IMR-90 (cell line): Measurements from ENCODE around the gene H1-8. TPM values are rescaled to one million over a fixed set of nuclear protein-coding genes. Genes with fewer than 3 reads are reported as not detected.

Experiments used
- ATAC-seq: fragments of 200-7000 bp; cut with Tn5 transposase; 2 replicates; pipeline ENCODE4 v1.9.1; 2020; ENCODE audit warnings: low read depth, mild to moderate bottlenecking, moderate library complexity
- BruUV-seq: library from RNA; stranded (reverse); fragments of 400-500 nt; replicated peaks from 2 replicates; lab custom pipeline; 2021; lab: Mats Ljungman, UMichigan
- CTCF ChIA-PET: fragments of 300-600 bp; formaldehyde crosslinking; extraction: SDS; loops from one replicate; lab custom pipeline; 2021; ENCODE audit warnings: antibody characterized with exemption; lab: Yijun Ruan, JAX
- POLR2A ChIA-PET: fragments of 300-600 bp; sonication (Branson Sonifier 250); formaldehyde crosslinking; loops from one replicate; lab custom pipeline; 2022; ENCODE audit warnings: antibody characterized with exemption; ENCODE audit not compliant: unreplicated experiment; lab: Charles Lee
- DNase-seq: peaks from one replicate; pipeline ENCODE4 v3.0.0; 2013
- H2AFZ ChIP-seq: replicated peaks from 2 replicates; pipeline ENCODE3; 2013; ENCODE audit warnings: low read length, mild to moderate bottlenecking; ENCODE audit not compliant: poor library complexity
- H2AK5ac ChIP-seq: 2 replicates; pipeline ENCODE4 v1.6.1; 2013; ENCODE audit warnings: low read depth, low read length, inconsistent platforms
- H2AK9ac ChIP-seq: replicated peaks from 2 replicates; pipeline ENCODE3; 2013; ENCODE audit warnings: mild to moderate bottlenecking, low read depth, low read length, moderate library complexity; ENCODE audit not compliant: poor library complexity
- H2BK120ac ChIP-seq: 2 replicates; pipeline ENCODE4 v1.6.1; 2013; ENCODE audit warnings: low read depth, low read length, inconsistent platforms
- H2BK15ac ChIP-seq: 3 replicates; pipeline ENCODE4 v1.6.1; 2013; ENCODE audit warnings: low read depth, low read length, inconsistent platforms
- H2BK20ac ChIP-seq: 2 replicates; pipeline ENCODE4 v1.6.1; 2013; ENCODE audit warnings: low read depth, mild to moderate bottlenecking, inconsistent platforms, low read length, moderate library complexity
- H2BK5ac ChIP-seq: 2 replicates; pipeline ENCODE4 v1.6.1; 2013; ENCODE audit warnings: mild to moderate bottlenecking, low read depth, low read length, inconsistent platforms; ENCODE audit not compliant: poor library complexity, severe bottlenecking
- H3K14ac ChIP-seq: replicated peaks from 2 replicates; pipeline ENCODE4 v1.6.1; 2013; ENCODE audit warnings: low read depth, low read length, inconsistent platforms
- H3K18ac ChIP-seq: 2 replicates; pipeline ENCODE4 v1.6.1; 2013; ENCODE audit warnings: low read depth, low read length, control low read depth
- H3K23ac ChIP-seq: 2 replicates; pipeline ENCODE4 v1.6.1; 2013; ENCODE audit warnings: low read depth, low read length, inconsistent platforms
- H3K27ac ChIP-seq: 2 replicates; pipeline ENCODE4 v1.5.1; 2013; ENCODE audit warnings: mild to moderate bottlenecking, control low read depth, low read length; ENCODE audit not compliant: insufficient read depth
- H3K27me3 ChIP-seq: 2 replicates; pipeline ENCODE4 v1.6.1; 2013; ENCODE audit warnings: low read length; ENCODE audit not compliant: control insufficient read depth, insufficient read depth
- H3K36me3 ChIP-seq: 2 replicates; pipeline ENCODE4 v1.6.1; 2013; ENCODE audit warnings: low read length, mixed read lengths; ENCODE audit not compliant: control insufficient read depth, insufficient read depth
- H3K4ac ChIP-seq: 2 replicates; pipeline ENCODE4 v1.6.1; 2013; ENCODE audit warnings: low read depth, low read length, inconsistent platforms
- H3K4me1 ChIP-seq: 2 replicates; pipeline ENCODE4 v1.6.1; 2013; ENCODE audit warnings: low read length, mixed read lengths; ENCODE audit not compliant: control insufficient read depth, insufficient read depth
- H3K4me2 ChIP-seq: 2 replicates; pipeline ENCODE4 v1.6.1; 2013; ENCODE audit warnings: low read depth, mild to moderate bottlenecking, control low read depth, low read length, moderate library complexity
- H3K4me3 ChIP-seq: 2 replicates; pipeline ENCODE4 v1.5.1; 2013; ENCODE audit warnings: low read depth, mild to moderate bottlenecking, control low read depth, low read length, moderate library complexity; ENCODE audit not compliant: insufficient read depth
- H3K56ac ChIP-seq: 2 replicates; pipeline ENCODE4 v1.6.1; 2013; ENCODE audit warnings: low read length, inconsistent platforms; ENCODE audit not compliant: insufficient read depth; ENCODE audit errors: extremely low read depth
- H3K79me1 ChIP-seq, 2 experiments: 2 replicates each; pipeline ENCODE4 v1.6.1; 2013; ENCODE audit warnings: low read length in 2 of 2, inconsistent platforms in 1 of 2, low read depth in 1 of 2
- H3K9ac ChIP-seq: 2 replicates; pipeline ENCODE4 v1.6.1; 2013; ENCODE audit warnings: low read depth, low read length, control low read depth
- H3K9me1 ChIP-seq: 2 replicates; pipeline ENCODE4 v1.6.1; 2013; ENCODE audit warnings: low read length, inconsistent platforms; ENCODE audit not compliant: insufficient read depth
- H3K9me3 ChIP-seq: 2 replicates; pipeline ENCODE4 v1.6.1; 2013; ENCODE audit warnings: low read length; ENCODE audit not compliant: control insufficient read depth, insufficient read depth
- H4K20me1 ChIP-seq: 2 replicates; pipeline ENCODE4 v1.6.1; 2013; ENCODE audit warnings: low read length, inconsistent platforms; ENCODE audit not compliant: insufficient read depth
- H4K5ac ChIP-seq: 2 replicates; pipeline ENCODE4 v1.6.1; 2013; ENCODE audit warnings: mild to moderate bottlenecking, low read depth, low read length, control low read depth
- H4K8ac ChIP-seq, 2 experiments: 2 replicates each; pipeline ENCODE4 v1.6.1; 2013; ENCODE audit warnings: low read depth in 2 of 2, low read length in 2 of 2, control low read depth in 1 of 2, inconsistent platforms in 1 of 2
- H4K91ac ChIP-seq: 2 replicates; pipeline ENCODE4 v1.6.1; 2013; ENCODE audit warnings: low read depth, low read length, inconsistent platforms; ENCODE audit not compliant: insufficient read depth
- BHLHE40 ChIP-seq: fragments of 150-350 bp; IDR thresholded peaks from 2 replicates; pipeline ENCODE4 v1.6.1; 2016; ENCODE audit warnings: mild to moderate bottlenecking, low read depth, low read length
- CEBPB ChIP-seq: IDR thresholded peaks from 2 replicates; pipeline ENCODE4 v1.6.1; 2012; ENCODE audit warnings: low read depth, low read length, improper control_type of control experiment
- CHD1 ChIP-seq: IDR thresholded peaks from 2 replicates; pipeline ENCODE4 v1.6.1; 2012; ENCODE audit warnings: low read depth, low read length, improper control_type of control experiment
- CTCF ChIP-seq: conservative IDR thresholded peaks from 2 replicates; pipeline ENCODE4 v1.5.1; 2012; ENCODE audit warnings: mild to moderate bottlenecking, low read depth, low read length, improper control_type of control experiment
- ELK1 ChIP-seq: fragments of 150-350 bp; IDR thresholded peaks from 2 replicates; pipeline ENCODE4 v1.6.1; 2016; ENCODE audit warnings: low read depth, mild to moderate bottlenecking, low read length, moderate library complexity, borderline replicate concordance
- FOS ChIP-seq: fragments of 150-350 bp; IDR thresholded peaks from 2 replicates; pipeline ENCODE4 v1.6.1; 2016; ENCODE audit warnings: low read depth, low read length
- MAFK ChIP-seq: IDR thresholded peaks from 2 replicates; pipeline ENCODE4 v1.6.1; 2012; ENCODE audit warnings: low read depth, low read length, improper control_type of control experiment
- MAZ ChIP-seq: IDR thresholded peaks from 2 replicates; pipeline ENCODE4 v1.6.1; 2012; ENCODE audit warnings: low read depth, mild to moderate bottlenecking, low read length, improper control_type of control experiment, moderate library complexity, borderline replicate concordance
- MXI1 ChIP-seq: IDR thresholded peaks from 2 replicates; pipeline ENCODE4 v1.6.1; 2012; ENCODE audit warnings: low read depth, mild to moderate bottlenecking, low read length, moderate library complexity, borderline replicate concordance
- NFE2L2 ChIP-seq: fragments of 150-350 bp; IDR thresholded peaks from 2 replicates; pipeline ENCODE4 v1.6.1; 2016; ENCODE audit warnings: low read depth, mild to moderate bottlenecking, low read length
- POLR2A ChIP-seq: IDR thresholded peaks from 2 replicates; pipeline ENCODE4 v1.6.1; 2012; ENCODE audit warnings: mild to moderate bottlenecking, low read depth, low read length
- RFX5 ChIP-seq: IDR thresholded peaks from 2 replicates; pipeline ENCODE4 v1.8.0; 2012; ENCODE audit warnings: low read depth, mild to moderate bottlenecking, low read length, moderate library complexity
- USF2 ChIP-seq: fragments of 150-350 bp; IDR thresholded peaks from 2 replicates; pipeline ENCODE4 v1.6.1; 2017; ENCODE audit warnings: mild to moderate bottlenecking, antibody characterized with exemption, low read length, low read depth
- WGBS, 2 experiments: methylation state at CpG; one replicate each; pipeline versions ENCODE4 v1.1.5 to v1.1.7; 2013; ENCODE audit warnings: missing lambda C conversion rate in 2 of 2; ENCODE audit not compliant: insufficient read length in 1 of 2; ENCODE audit errors: extremely low coverage in 2 of 2; 5-methylcytosine and 5-hydroxymethylcytosine counted together
- dilution Hi-C: fragments of 300-500 bp; cut with HindIII; formaldehyde crosslinking; loops from one replicate; pipeline ENCODE4 v1.14.3; 2018; ENCODE audit warnings: low sequenced_read_pairs; ENCODE audit not compliant: unreplicated experiment
- in situ Hi-C: fragments of 300-500 bp; cut with MboI; formaldehyde crosslinking; loops from 3 replicates; pipeline ENCODE4 v1.14.3; 2019; ENCODE audit warnings: low sequenced_read_pairs, inconsistent platforms, mixed read lengths
- intact Hi-C: fragments of 100-400 bp; cut with micrococcal nuclease; formaldehyde crosslinking; loops from 2 replicates; pipeline ENCODE4 v1.10.0; 2022
- polyA plus RNA-seq, 3 experiments: library from polyadenylated mRNA; depleted of rRNA; stranded (reverse); fragments of >200 nt; gene quantifications; 2 replicates each; pipeline ENCODE4 v1.2.3, GENCODE V29; 2012; ENCODE audit warnings: low replicate concordance in 1 of 3
- total RNA-seq: library from RNA; depleted of rRNA; stranded (reverse); fragments of >200 nt; gene quantifications from 2 replicates; pipeline ENCODE4 v1.2.3, GENCODE V29; 2012

The H1-8 gene
- total and polyA plus RNA-seq, 2 of the 4 experiments (the other 2 are of a cell fraction): not detected

- no peak overlapping the region for H3K27ac ChIP-seq
- dilution Hi-C loops (no loop called here), intact Hi-C loops (no loop called here), in situ Hi-C loops (no loop called here)
- no peak overlapping the region for H3K4me3 ChIP-seq
- H2AK5ac ChIP-seq: no peak overlapping the region
- WGBS, 2 experiments: 86% methylated on average over 10 of the region's 15 CpGs; no CpG with 5 or more reads in 1 of the 2 experiments
- H2BK120ac ChIP-seq: no peak overlapping the region
- peaks cover 16% of the 10 kb centered on the region for H3K9me1 ChIP-seq
- H2BK5ac ChIP-seq: no peak overlapping the region
- H3K18ac ChIP-seq: no peak overlapping the region
- ChIA-PET POLR2A (interaction anchor here (0.7 kb wide), 1 partner anchor 19 kb away, joined by 3 read pairs; no protein-coding TSS in a partner anchor), CTCF (no interaction called here)
- no peak overlapping the region for H2AFZ ChIP-seq
- TF ChIP-seq CHD1 (no peak), MAZ (no peak), CTCF (no peak), POLR2A (no peak), RFX5 (no peak), CEBPB (no peak), ELK1 (no peak), USF2 (no peak), NFE2L2 (no peak), MAFK (no peak), FOS (no peak), MXI1 (no peak), BHLHE40 (no peak)
- H3K4me2 ChIP-seq: no peak overlapping the region
- H3K4ac ChIP-seq: no peak overlapping the region
- no peak overlapping the region for H2BK15ac ChIP-seq
- no TSS peak for BruUV-seq
- DNase-seq (no peak), ATAC-seq (no peak)
- no peak overlapping the region for H3K23ac ChIP-seq
- H4K8ac ChIP-seq: no peak overlapping the region
- no peak overlapping the region for H3K56ac ChIP-seq
- H3K36me3 ChIP-seq: peaks cover 29% of the 10 kb centered on the region
- H2BK20ac ChIP-seq: no peak overlapping the region
- no peaks in the 10 kb centered on the region for H4K20me1 ChIP-seq
- no peaks in the 10 kb centered on the region for H3K27me3 ChIP-seq
- H3K79me1 ChIP-seq: peaks cover 6 to 17% of the 10 kb centered on the region in 2 experiments; a peak in 2 of 4 replicates
- H3K9ac ChIP-seq: no peak overlapping the region
- peaks cover 13% of the 10 kb centered on the region for H3K4me1 ChIP-seq
- H4K91ac ChIP-seq: no peak overlapping the region
- H2AK9ac ChIP-seq: no peak overlapping the region
- no peak overlapping the region for H3K14ac ChIP-seq
- no peak overlapping the region for H4K5ac ChIP-seq
- H3K9me3 ChIP-seq: no peaks in the 10 kb centered on the region
These were observed 10.7 kb downstream of the H1-8 start for GRCh38 chr3:129553719-129554118.
